Activated CD8-positive, alpha-beta memory T cell treated with anti-CD3 and anti-CD28 coated beads for 24 hours (primary cell): ENCODE data around the gene FLT3.

Experiments used
- DNase-seq: peaks from one replicate; pipeline ENCODE4 v3.0.0-alpha.2; 2020

The FLT3 gene

DNA sequence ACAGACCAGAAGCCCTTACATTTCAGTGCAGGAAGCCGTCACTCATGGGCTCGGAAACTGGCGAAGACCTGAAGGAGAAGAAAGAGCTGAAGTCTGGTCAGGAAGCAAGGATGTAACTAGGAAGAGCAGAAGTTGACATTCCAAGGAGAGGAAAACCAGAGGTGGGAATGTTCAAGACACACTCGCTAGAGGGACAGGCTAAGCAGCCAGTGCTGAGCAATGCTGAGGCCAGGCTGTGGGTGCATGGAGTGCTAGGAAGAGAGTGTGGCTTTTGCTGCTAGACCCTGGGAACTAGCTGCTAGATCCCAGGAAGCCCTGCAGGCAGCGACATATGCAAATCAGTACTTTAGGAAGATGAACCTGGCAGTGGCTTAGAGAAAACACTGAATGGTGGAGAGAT, 99.8 kb downstream of the FLT3 start:
- no peak for DNase-seq

DNA sequence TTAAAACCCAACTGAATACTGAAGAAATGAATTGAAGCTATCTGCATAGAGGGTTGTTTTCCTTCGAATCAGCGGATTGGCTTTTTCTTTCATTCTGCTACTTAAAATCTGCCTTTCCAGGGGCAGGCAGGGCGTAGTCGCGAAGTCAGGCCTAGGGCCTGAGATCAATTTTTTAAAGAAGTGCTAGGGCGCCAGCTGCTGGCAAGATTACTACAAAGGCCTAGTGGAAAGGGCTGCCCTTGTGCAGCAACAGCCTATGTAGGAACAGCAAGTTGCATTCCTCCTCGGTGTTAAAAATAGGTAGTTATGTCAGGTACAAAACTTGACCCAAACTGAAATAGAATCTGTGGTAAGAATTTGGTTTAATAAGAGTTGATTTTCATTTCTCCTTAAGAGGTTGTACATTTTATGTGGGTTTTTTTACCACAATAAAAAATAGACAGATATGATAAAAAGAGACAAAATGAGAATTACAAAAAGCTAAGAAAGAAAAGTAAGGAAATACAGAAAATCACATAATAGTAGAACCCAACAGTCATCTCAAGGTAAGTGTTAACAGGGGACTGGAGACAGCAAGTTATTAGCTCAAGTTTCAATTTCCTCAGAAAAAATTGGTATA, 102.4 kb downstream of the FLT3 start:
- no peak for DNase-seq

DNA sequence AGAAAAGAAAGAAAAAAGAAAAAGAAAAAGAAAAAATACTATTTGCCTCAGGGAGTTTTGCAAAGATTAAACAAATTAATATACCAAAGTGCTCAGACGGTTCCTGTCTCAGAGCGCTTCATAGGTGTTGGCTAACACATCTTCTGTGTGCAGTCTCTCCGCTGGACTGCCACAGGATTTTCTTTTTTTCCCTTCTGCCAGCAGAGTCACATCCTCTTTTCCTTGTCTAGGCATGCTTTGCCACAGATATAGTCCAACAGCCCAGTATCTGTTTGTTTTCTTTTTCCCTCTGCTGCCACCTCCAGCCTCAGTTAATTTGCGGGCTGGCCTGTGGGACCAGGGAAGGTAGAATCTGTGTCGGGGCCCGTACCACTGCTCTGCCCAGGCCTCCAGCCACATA, 108.5 kb downstream of the FLT3 start:
- DNase-seq: no peak

DNA sequence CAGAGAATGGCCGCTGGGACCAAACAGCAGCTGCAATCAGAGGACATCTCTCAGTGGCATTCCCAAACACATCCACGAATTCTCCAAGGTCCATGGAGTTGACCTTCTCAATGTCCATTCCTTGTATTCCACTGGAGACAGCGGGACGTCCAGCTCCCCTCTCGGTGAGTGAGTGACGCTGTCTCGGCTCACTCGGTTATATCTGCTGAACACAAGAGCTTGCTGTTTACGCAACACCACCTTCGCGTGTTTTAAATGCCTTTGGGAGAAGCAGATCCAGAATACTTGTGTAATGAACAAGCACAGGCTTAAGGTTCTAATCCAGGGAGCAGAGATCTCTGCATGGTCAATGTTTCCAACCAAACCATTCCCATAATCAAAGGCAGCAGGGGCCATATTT, 111.9 kb downstream of the FLT3 start, which contains the start of gene URAD:
URAD (minus strand) TSS at position 174 of the 400 bp plus-strand sequence; CDS start at position 118, 56 bp downstream.
- DNase-seq: no peak

DNA sequence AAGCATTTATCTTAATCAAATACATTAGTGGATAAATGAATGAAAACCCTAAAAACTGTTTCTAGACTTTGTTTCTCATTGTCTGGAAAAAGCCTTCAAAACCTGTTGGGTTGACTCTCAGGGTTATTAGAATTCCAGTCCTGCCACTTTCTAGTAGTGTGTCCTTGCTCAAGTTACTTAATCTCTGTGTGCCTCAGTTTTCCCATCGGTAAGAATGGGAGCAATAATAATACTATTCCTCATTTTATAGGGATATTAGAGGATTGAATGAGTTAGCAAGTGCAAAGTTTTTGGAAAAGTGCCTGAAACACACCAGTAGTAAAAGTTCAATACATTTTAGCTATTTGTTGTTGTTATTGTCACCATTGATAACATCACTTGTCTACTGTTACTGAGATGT, 114.8 kb downstream of the FLT3 start:
- DNase-seq: no peak

DNA sequence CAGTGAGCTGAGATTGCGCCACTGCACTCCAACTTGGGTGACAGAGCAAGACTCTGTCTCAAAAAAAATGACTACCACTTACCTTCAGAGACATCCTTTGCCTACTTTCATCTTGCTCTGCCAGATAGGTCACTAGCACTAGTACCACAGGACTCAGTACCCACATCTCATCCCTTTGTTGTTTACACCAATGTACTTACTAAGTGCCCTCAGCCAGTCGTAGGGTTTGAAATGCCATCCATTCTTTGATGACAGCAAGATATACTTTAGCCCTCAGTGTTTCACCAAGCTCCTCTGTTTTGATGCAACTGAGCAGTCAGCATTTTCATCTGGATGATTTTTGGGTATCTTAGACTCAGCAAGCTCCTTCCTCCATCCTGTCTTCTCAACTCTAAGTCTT, 118.0 kb downstream of the FLT3 start:
- no peak for DNase-seq

DNA sequence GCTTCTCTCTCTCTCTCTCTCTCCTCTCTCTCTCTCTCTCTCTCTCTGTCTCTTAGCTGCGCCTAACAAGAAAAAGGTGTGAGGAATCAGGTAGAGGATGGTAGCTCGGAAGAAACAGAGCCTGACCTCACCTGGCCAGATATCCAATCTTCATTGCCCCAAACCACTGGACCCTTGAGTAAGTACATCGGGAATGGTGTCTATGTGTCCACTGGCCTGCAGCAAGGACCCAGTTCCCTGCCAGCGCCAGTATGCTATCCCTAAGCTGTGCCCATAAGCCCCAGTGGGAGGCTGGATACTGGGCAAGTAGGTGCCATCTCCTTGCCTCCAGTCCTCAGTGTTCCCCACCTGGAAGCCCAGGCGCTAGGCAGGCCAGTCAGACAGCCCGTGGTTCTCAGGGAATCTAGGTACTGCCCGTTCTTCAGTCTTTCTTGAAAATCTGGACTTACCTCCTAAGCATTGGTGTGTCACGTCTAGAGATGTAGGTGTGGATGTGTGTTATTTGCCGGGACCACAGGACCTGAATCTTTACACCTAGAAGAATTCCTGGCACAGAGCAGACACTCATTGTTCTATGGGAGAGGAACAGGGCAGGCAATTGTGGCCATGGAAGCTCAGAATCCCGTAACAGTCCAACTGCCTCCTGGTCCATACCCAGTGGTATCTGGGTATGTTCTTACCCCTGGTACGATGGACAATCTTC, 119.2 kb downstream of the FLT3 start:
- no peak for DNase-seq

DNA sequence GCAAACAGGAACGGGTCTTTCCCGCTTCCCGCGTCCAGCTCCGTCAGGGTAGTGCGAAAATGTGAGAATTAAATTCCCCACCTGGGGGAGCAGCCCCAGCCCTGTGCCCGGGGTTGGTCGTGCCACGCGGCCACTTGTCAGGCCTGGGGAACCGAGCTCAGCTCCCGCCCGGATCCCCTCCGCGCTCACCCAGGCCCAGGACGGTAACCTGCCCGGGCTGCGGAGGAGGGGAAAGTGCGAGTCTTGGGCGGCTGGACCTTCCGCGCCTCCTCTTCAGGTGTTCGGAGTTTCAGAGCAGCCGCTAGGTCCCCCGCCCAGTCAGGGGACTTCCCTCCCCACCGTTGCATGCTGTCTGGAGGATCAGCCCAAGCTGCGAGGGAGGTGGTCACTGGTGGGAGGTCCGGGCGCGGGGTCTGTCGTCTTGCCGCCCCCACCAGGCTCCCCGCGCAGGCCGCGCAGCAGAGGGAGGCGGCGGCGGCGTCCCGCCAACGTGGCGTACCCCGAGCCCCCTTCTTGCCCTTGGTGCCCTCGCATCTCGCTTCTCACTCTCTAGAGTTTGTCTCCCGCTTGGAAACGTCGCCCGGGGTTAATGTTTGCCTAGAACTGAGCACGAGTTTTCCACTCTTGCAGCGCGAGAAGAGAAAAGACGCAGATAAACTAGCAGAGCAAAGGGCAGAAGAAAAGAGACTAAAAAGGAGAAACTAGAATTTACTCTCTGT, 119.9 kb downstream of the FLT3 start:
- no peak for DNase-seq

DNA sequence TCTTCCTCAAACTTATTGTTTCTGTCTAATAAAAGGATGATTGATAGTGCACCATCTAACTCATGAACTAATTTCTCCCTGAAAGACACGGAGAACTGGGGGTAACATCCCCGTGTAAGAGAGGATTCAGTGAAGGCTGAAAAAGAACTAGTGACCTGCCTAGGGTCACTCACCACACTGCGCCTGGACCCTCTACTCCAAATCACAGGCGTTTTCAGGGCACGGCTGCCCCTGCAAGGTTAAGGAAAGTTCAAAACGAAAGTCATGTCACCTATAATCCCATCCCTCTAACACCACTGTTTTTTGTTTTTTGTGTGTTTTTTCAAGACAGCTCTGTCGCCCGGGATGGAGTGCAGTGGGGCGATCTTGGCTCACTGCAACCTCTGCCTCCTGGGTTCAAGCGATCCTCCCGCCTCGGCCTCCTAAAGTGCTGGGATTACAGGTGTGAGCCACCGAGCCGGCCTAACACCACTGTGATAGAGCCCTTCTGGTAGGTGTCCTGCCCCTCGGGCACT, 120.6 kb downstream of the FLT3 start:
- DNase-seq: no peak

DNA sequence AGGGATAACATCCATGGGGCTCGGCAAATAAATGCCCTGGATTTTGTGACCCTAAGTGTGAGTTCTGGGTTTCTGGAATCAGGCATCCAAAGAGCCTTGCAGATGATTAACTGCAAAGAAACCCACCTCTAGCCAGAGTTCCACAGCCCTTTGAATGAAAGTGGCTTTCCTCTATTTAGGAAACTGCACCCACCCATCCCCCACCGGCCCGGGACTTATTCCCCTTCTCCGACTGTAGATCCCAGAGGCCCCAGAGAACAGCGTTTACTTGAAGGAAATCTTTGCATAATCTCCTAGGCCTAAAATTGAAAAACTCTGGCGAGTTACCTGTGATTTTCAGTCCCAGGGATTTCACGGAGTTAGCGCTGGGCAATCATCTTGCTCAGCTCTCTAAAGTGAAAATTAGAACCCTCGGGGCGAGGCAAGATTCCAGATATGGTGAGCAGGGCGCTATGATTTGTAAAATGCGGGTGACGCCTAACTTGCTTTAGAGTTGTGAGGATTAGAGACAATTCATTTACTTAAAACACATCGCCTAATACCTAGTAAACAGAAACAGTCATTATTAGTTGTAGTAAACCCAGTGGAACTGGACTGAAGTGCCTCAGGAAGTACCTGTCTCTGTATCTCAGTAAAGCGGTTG, 121.3 kb downstream of the FLT3 start:
- DNase-seq: no peak

DNA sequence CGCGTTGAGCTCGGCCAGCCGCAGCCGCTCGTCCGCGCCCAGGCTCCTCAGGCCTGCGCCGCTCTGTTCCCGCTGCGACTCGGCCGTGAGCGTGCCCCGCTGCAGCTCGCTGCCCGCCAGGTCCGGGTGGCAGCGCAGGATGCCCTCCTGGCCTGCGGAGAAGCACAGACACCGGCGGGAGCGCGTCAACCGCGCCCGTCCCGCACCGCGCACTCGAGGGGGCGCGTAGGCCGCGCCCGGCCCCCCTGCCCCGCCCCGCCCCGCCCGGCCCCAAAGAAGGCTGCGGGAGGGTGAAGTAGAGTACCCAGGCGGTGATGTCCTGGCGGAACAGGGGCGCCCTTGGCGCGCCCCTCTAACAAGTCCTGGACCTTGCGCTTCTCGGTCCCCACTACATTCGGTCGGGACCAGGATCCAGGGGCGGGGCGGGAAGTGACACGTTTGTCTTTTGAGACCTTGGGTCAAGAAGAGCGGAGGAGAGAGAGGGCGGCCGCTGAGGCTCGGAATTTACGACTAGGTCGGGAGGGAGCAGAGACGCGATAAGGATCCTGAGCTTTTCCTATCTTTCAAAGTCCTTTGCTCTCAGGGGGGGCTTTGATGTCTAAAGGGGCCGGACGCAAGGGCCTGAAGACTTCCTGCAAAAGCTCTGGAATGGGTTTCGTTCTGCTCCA, 121.9 kb downstream of the FLT3 start:
- DNase-seq: no peak

DNA sequence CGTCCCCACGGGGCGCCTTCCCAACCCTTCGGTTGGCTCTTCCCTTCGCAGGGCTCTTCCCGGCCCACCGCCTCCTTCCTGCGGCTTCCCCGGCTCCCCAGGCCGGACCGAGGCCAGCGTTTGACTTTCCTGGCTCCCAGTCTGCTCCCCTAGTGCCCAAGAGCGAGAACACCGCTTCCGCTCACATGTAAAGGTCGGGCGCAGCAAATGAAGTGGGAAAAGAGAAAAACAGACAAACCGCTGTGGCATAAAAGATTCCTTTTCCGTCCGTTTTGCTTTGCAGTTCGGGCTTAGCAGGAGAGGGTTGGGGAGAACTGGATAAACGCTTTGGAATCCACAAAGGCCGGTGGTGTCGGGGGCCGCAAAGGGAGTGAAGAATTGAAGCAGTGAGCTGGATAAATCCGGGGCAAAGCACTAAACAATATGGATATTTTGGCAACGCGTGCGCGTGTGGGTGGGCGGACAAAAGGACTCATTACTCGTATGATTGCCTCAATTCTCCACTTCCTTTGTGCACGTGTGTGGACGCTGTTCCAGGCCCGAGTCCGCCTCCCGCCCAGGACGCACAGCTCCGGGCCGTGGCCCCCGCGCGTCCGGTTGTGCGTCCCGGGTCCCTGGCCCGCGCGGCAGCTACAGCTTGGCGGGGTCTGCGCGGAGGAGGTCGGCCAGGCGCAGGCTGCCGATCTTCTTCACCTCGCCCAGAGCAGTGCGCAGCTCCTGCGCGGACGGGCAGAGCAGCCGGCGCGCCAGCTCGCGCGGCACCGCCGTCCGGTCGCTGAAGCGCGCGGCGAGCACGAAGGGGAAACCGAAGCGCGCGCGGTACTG, 122.7 kb downstream of the FLT3 start:
- DNase-seq: no peak

DNA sequence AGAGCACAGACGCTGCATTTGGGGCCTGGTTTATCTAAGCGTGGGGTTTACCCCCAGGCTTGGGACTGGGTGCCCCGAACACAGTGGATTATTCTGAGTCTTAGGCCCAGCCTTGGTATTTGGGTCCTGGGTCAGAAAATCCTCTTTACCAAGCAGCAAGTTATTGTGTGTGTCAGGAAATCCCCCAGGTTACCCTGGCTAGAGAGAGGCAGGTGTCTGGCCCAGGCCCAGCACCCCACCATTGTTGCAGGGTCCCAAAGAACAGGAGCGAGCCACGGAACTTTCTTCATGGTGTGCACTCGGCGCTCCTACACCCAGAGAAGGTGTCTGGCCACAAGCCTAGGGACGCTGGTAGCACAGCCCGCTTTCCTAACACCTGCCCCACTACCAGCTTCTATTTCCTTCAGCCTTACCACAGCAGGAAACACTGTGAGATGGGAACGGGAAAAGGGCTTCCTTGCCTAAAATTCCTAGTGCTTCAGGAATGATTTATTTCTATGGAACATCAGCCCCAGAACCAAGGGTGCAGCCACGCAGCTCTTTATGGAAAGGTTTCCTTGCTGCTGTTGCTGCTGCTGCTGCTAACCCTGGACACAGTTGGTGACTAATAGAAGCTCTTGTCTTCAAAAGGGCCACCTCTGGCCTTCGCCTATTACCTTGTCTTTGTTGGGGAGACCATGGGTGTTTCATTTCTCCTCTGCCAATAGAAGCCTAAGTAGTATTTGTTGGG, 123.8 kb downstream of the FLT3 start:
- DNase-seq: peak; percentile 47

DNA sequence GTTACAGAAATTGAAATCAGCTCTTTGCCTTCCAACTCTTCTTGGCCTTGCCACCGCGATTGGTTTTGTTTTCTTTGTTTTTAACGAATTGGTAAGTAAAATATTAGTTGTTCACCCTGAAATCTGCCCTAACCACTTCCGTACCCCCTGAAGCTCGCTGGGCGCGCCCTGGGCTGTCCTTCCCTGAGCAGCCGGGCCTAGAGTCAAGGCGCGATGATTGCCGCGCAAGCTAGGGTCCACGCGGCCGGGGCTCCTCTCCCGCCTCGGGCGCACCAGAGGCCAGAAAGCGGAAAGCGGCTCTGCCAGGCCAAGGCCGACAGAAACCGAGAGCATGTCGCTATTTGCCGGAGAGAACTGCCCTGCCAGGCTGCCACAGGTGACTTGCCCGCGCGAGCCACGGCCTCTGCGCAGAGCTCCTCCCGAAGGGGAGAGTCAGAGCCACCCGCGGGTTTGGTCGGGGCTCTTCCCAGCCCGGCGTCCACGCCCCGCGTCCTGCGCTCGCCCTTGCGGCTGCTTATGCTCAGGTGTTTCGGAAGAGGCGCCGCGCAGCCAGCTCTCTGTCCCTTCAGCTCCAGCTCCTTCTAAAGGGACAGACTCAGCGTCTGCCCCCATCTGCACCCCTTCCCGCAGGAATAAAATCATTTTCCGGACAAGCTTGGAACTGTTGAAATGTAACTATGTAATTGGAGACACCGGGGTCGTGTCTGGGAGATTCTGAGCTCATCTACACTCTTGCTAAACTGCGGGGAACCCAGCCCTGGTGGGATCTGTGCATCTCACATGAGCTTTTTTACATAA, 124.6 kb downstream of the FLT3 start:
- peak; percentile 50 for DNase-seq

DNA sequence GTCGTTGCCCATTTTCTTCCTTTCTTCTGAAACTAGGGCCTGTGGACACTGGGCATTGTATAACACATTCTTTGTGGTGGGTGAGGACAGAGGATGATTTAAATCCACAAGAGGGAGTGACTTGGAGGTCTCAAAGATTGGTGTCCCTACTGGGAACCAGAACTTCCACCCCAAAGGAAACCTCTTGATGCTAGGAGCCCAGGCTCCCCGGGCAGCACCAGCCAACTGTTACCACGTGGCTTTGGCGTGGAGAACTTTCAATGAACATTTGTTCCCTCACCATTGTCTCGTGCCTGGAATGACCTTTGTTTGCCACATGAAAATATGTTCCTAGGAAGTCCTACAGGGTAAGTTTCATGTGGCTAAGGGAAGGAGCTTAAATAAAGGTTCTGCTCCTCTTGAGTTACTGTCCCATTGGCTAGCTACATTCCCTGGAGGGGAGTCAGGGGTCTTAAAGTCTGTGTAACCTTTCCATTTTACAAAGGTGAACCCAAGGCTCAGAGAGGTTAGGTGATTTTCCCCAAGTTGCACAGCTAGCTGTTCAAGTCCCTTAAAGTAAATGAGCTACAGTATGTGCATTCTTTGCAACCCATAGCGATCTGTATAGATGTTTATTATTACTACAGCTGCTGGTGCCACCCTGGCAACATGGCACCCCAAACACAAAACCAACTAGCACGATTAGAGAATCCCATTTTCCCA, 126.3 kb downstream of the FLT3 start:
- DNase-seq: peak; percentile 17

DNA sequence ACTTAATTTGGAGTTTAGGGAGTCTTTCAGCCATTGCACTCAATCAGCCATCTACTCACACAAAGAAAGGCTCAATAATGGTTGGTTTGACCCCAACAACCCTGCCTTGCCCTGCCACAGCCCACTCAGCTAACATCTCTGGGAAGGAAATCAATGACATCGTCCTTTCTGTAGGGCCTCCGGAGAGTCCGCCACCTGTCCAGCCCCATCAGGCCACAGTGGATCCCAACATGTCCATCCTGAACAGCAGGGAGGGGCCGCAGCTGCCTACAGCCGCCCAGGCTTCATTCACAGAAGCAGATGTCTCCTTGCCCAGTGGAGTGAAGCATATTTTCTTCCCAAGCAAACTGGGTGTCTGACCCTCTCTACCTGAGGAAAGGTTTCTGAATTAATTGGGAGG, 127.1 kb downstream of the FLT3 start:
- peak; percentile 7 for DNase-seq

DNA sequence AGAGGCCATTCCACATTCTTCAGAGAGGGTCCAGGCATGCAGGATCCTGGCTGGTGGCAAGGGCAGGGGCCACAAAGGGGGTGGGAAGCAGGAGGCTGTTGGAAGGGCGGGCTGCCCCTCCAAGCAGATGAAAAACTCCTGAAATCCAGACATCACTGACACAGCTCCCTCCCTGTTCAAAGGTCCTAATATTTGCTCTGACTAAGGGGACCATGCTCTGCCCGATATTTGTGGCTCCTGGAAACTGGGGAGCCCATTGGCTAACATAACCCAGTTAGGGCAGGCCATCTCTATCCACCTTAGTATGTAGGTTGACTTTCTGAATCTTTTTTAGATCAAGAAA, 127.9 kb downstream of the FLT3 start:
- DNase-seq: peak; percentile 21

DNA sequence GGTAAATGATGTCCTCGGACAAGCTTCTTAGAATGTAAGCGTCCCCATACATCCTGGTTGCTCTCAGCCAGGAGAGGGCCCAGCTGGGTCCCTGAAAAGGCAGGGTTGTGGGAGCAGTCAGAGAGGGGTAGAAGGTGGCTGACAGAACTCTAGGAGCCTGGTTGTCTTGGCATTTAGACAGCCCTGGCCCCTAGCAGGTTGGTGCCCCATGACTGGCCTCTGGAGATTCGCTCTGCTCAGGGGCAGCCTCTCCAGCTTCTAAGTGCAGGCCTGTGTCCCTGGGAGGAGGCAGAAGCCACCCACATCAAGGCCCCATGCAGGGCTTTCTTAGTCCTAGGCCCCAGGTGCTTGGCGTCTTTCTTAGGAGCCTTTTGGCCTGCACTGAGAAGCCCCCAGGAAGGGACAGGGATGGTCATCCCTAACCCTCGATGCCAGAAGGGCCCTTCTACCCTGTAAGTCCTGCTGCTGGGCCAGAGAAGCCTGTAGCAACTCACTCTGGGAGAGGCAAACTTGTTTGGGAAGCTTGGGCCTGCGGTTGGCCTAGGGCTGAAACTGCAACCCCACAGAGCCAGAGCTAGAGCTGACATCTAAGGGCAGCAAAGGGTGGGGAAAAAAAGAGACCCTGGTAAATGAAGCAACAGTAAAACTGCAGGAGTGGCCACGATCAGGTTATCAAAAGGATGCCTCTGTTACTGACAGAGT, 128.4 kb downstream of the FLT3 start:
- DNase-seq: no peak

DNA sequence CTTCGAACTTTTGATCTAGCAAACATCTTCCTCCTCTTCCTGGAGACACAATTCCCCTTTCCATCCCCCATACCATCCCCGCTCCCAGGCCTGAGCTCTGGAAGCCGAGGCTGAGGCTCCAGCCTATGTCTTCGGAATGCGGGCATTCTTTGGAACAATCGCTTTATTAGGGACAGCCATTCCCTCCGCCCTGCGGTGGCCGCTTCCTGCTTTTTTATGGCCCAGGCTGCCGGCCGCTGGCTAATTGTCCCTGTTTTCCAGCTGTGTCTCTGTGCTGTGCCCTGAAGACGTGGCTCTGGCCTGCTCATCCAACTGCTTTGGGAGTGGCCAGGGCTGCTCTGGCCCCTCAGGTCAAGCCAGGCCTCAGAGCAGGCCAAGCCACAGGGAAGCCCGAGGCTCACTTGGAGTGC, 129.1 kb downstream of the FLT3 start:
- DNase-seq: peak; percentile 33
